HEK293 (cell line): Measurements from ENCODE around the gene NUP153.

ENCODE experiments used
- CTCF ChIA-PET: fragments of 350-600 bp; formaldehyde crosslinking; extraction: SDS; loops from one replicate; lab custom pipeline; 2021; ENCODE audit warnings: antibody characterized with exemption; lab: Yijun Ruan, JAX
- POLR2A ChIA-PET: fragments of 300-600 bp; formaldehyde crosslinking; extraction: SDS; loops from one replicate; lab custom pipeline; 2020; ENCODE audit warnings: antibody characterized with exemption, inconsistent platforms; lab: Yijun Ruan, JAX
- H3K27ac ChIP-seq: fragments of 200-500 bp; sonication (Bioruptor generic); 2 replicates; pipeline ENCODE4 v1.5.1; 2014; ENCODE audit warnings: low read depth, low read length, control low read depth, inconsistent platforms; ENCODE audit errors: extremely low read depth
- H3K36me3 ChIP-seq, 2 experiments: fragments of 200-500 bp in 1 of 2; sonication (Bioruptor generic) in 1 of 2; 1 replicate in 1 of 2; 2 replicates in 1 of 2; pipeline ENCODE4 v1.5.1; 2014 to 2017; ENCODE audit warnings: inconsistent platforms in 2 of 2, low read length in 2 of 2; ENCODE audit not compliant: control insufficient read depth in 2 of 2, insufficient read depth in 1 of 2
- H3K4me1 ChIP-seq: fragments of 200-500 bp; sonication (Bioruptor generic); 2 replicates; pipeline ENCODE4 v1.5.1; 2014; ENCODE audit warnings: mild to moderate bottlenecking, low read length, inconsistent platforms; ENCODE audit not compliant: control insufficient read depth, insufficient read depth
- H3K4me3 ChIP-seq: 2 replicates; pipeline ENCODE4 v1.5.1; 2011; ENCODE audit warnings: low read depth, mild to moderate bottlenecking, control low read depth, low read length, moderate library complexity
- H3K9me3 ChIP-seq: fragments of 200-500 bp; sonication (Bioruptor generic); 2 replicates; pipeline ENCODE4 v1.5.1; 2014; ENCODE audit warnings: low read depth, low read length, inconsistent platforms; ENCODE audit not compliant: control insufficient read depth, insufficient read depth
- IKZF3 ChIP-seq: fragments of 450-650 bp; IDR thresholded peaks from 2 replicates; pipeline ENCODE4 v1.5.0; 2018; ENCODE audit warnings: missing biosample characterization, mild to moderate bottlenecking, missing genetic modification characterization, moderate library complexity
- KLF16 ChIP-seq: fragments of 450-650 bp; formaldehyde crosslinking; IDR thresholded peaks from 2 replicates; pipeline ENCODE4 v1.5.1; 2017; ENCODE audit warnings: missing biosample characterization, missing genetic modification characterization
- KLF8 ChIP-seq: fragments of 450-650 bp; formaldehyde crosslinking; IDR thresholded peaks from 2 replicates; pipeline ENCODE4 v1.5.1; 2016; ENCODE audit warnings: missing biosample characterization, missing genetic modification characterization
- MEIS1 ChIP-seq: sonication (generic); formaldehyde crosslinking; IDR thresholded peaks from 2 replicates; pipeline ENCODE4 v1.8.1; 2022; ENCODE audit warnings: missing genetic modification reagents, mild to moderate bottlenecking, borderline replicate concordance
- RBAK ChIP-seq: fragments of 450-650 bp; formaldehyde crosslinking; IDR thresholded peaks from 2 replicates; pipeline ENCODE4 v1.5.1; 2016; ENCODE audit warnings: missing biosample characterization, missing genetic modification characterization
- ZNF138 ChIP-seq: fragments of 450-650 bp; formaldehyde crosslinking; IDR thresholded peaks from 2 replicates; pipeline ENCODE4 v1.5.1; 2016; ENCODE audit warnings: missing biosample characterization, missing genetic modification characterization, borderline replicate concordance
- ZNF175 ChIP-seq: fragments of 450-650 bp; formaldehyde crosslinking; IDR thresholded peaks from 2 replicates; pipeline ENCODE4 v1.5.1; 2016; ENCODE audit warnings: missing biosample characterization, missing genetic modification characterization
- ZNF184 ChIP-seq: fragments of 450-650 bp; IDR thresholded peaks from 2 replicates; pipeline ENCODE4 v1.5.1; 2018; ENCODE audit warnings: missing biosample characterization, mild to moderate bottlenecking, missing genetic modification characterization
- ZNF19 ChIP-seq: fragments of 450-650 bp; formaldehyde crosslinking; IDR thresholded peaks from 2 replicates; pipeline ENCODE4; 2016; ENCODE audit warnings: missing biosample characterization, missing genetic modification characterization, low read depth
- ZNF2 ChIP-seq: fragments of 450-650 bp; formaldehyde crosslinking; IDR thresholded peaks from 2 replicates; pipeline ENCODE4 v1.5.1; 2016; ENCODE audit warnings: missing biosample characterization, missing genetic modification characterization
- ZNF354C ChIP-seq: fragments of 450-650 bp; formaldehyde crosslinking; IDR thresholded peaks from 2 replicates; pipeline ENCODE4 v1.5.1; 2016; ENCODE audit warnings: missing biosample characterization, missing genetic modification characterization, low read depth, borderline replicate concordance
- ZNF549 ChIP-seq: fragments of 450-650 bp; IDR thresholded peaks from 2 replicates; pipeline ENCODE4 v1.5.1; 2018; ENCODE audit warnings: missing biosample characterization, missing genetic modification characterization, mild to moderate bottlenecking, inconsistent platforms, moderate library complexity
- ZNF701 ChIP-seq: fragments of 450-650 bp; formaldehyde crosslinking; IDR thresholded peaks from 2 replicates; pipeline ENCODE4 v1.5.1; 2016; ENCODE audit warnings: missing biosample characterization, missing genetic modification characterization
- ZNF76 ChIP-seq: fragments of 450-650 bp; formaldehyde crosslinking; IDR thresholded peaks from 2 replicates; pipeline ENCODE4; 2016; ENCODE audit warnings: low read depth, missing biosample characterization, missing genetic modification characterization, borderline replicate concordance
- ZSCAN30 ChIP-seq: fragments of 450-650 bp; IDR thresholded peaks from 2 replicates; pipeline ENCODE4 v1.5.1; 2018; ENCODE audit warnings: missing biosample characterization, mild to moderate bottlenecking, missing genetic modification characterization, moderate library complexity
- TF ChIP-seq, protein P1 (sequence below): fragments of 450-650 bp; formaldehyde crosslinking; IDR thresholded peaks from 2 replicates; pipeline ENCODE4 v1.5.1; 2016; ENCODE audit warnings: missing biosample characterization, missing genetic modification characterization
- TF ChIP-seq, protein P2 (sequence below): fragments of 450-650 bp; formaldehyde crosslinking; IDR thresholded peaks from 2 replicates; pipeline ENCODE4 v1.5.1; 2016; ENCODE audit warnings: missing biosample characterization, missing genetic modification characterization, borderline replicate concordance
- TF ChIP-seq, protein P3 (sequence below): fragments of 450-650 bp; formaldehyde crosslinking; conservative IDR thresholded peaks from 2 replicates; pipeline ENCODE4 v1.5.1; 2016; ENCODE audit warnings: low read depth, missing biosample characterization, missing genetic modification characterization

NUP153 gene

DNA sequence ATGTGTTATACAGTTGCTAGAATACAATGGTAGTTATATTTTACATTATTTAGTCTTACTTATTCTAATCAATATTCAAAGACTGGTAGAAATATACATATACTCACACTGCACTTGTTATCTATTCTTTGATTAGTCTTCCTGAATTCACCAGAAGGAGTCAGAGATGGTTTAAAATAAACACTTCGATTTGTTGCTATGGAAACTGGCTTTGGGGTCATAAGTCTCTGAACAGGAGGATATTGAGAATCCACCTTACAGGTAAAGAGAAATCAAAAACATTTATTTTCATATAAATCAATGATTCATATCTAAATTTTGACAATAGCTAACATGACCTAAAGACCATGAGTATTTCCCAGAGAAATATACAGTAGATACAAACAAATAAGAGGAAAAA is 41.6 kb downstream of the NUP153 start:
- Histone ChIP-seq H3K27ac (no peak overlapping the region), H3K9me3 (no peaks in the 10 kb centered on the region), H3K4me1 (no peaks in the 10 kb centered on the region), H3K4me3 (no peak overlapping the region), H3K36me3 (peaks cover 87 to 93% of the 10 kb centered on the region in 2 experiments)
- CTCF ChIA-PET = interaction anchor here (0.6 kb wide), 1 partner anchor 49 kb away, joined by 9 read pairs; no protein-coding TSS in a partner anchor
- no peak for TF ChIP-seq ZNF138 (tag by site-specific recombination)
- TF ChIP-seq ZNF184 (tag by site-specific recombination) = no peak
- TF ChIP-seq ZNF701 (tag by site-specific recombination) = no peak
- TF ChIP-seq ZNF175 (tag by site-specific recombination) = no peak
- TF ChIP-seq KLF8 (tag by site-specific recombination) = no peak
- TF ChIP-seq ZNF76 = no peak
- TF ChIP-seq ZNF354C (tag by site-specific recombination) = no peak
- no peak for TF ChIP-seq ZNF549 (tag by site-specific recombination)
- TF ChIP-seq, protein P1, sequence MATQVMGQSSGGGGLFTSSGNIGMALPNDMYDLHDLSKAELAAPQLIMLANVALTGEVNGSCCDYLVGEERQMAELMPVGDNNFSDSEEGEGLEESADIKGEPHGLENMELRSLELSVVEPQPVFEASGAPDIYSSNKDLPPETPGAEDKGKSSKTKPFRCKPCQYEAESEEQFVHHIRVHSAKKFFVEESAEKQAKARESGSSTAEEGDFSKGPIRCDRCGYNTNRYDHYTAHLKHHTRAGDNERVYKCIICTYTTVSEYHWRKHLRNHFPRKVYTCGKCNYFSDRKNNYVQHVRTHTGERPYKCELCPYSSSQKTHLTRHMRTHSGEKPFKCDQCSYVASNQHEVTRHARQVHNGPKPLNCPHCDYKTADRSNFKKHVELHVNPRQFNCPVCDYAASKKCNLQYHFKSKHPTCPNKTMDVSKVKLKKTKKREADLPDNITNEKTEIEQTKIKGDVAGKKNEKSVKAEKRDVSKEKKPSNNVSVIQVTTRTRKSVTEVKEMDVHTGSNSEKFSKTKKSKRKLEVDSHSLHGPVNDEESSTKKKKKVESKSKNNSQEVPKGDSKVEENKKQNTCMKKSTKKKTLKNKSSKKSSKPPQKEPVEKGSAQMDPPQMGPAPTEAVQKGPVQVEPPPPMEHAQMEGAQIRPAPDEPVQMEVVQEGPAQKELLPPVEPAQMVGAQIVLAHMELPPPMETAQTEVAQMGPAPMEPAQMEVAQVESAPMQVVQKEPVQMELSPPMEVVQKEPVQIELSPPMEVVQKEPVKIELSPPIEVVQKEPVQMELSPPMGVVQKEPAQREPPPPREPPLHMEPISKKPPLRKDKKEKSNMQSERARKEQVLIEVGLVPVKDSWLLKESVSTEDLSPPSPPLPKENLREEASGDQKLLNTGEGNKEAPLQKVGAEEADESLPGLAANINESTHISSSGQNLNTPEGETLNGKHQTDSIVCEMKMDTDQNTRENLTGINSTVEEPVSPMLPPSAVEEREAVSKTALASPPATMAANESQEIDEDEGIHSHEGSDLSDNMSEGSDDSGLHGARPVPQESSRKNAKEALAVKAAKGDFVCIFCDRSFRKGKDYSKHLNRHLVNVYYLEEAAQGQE (tag by site-specific recombination) = no peak
- TF ChIP-seq KLF16 (tag by site-specific recombination) = no peak
- TF ChIP-seq, protein P2, sequence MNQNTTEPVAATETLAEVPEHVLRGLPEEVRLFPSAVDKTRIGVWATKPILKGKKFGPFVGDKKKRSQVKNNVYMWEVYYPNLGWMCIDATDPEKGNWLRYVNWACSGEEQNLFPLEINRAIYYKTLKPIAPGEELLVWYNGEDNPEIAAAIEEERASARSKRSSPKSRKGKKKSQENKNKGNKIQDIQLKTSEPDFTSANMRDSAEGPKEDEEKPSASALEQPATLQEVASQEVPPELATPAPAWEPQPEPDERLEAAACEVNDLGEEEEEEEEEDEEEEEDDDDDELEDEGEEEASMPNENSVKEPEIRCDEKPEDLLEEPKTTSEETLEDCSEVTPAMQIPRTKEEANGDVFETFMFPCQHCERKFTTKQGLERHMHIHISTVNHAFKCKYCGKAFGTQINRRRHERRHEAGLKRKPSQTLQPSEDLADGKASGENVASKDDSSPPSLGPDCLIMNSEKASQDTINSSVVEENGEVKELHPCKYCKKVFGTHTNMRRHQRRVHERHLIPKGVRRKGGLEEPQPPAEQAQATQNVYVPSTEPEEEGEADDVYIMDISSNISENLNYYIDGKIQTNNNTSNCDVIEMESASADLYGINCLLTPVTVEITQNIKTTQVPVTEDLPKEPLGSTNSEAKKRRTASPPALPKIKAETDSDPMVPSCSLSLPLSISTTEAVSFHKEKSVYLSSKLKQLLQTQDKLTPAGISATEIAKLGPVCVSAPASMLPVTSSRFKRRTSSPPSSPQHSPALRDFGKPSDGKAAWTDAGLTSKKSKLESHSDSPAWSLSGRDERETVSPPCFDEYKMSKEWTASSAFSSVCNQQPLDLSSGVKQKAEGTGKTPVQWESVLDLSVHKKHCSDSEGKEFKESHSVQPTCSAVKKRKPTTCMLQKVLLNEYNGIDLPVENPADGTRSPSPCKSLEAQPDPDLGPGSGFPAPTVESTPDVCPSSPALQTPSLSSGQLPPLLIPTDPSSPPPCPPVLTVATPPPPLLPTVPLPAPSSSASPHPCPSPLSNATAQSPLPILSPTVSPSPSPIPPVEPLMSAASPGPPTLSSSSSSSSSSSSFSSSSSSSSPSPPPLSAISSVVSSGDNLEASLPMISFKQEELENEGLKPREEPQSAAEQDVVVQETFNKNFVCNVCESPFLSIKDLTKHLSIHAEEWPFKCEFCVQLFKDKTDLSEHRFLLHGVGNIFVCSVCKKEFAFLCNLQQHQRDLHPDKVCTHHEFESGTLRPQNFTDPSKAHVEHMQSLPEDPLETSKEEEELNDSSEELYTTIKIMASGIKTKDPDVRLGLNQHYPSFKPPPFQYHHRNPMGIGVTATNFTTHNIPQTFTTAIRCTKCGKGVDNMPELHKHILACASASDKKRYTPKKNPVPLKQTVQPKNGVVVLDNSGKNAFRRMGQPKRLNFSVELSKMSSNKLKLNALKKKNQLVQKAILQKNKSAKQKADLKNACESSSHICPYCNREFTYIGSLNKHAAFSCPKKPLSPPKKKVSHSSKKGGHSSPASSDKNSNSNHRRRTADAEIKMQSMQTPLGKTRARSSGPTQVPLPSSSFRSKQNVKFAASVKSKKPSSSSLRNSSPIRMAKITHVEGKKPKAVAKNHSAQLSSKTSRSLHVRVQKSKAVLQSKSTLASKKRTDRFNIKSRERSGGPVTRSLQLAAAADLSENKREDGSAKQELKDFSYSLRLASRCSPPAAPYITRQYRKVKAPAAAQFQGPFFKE (tag by site-specific recombination) = no peak
- TF ChIP-seq RBAK = no peak
- TF ChIP-seq ZSCAN30 (tag by site-specific recombination) = no peak
- TF ChIP-seq ZNF2 (tag by site-specific recombination) = no peak
- TF ChIP-seq, protein P3, sequence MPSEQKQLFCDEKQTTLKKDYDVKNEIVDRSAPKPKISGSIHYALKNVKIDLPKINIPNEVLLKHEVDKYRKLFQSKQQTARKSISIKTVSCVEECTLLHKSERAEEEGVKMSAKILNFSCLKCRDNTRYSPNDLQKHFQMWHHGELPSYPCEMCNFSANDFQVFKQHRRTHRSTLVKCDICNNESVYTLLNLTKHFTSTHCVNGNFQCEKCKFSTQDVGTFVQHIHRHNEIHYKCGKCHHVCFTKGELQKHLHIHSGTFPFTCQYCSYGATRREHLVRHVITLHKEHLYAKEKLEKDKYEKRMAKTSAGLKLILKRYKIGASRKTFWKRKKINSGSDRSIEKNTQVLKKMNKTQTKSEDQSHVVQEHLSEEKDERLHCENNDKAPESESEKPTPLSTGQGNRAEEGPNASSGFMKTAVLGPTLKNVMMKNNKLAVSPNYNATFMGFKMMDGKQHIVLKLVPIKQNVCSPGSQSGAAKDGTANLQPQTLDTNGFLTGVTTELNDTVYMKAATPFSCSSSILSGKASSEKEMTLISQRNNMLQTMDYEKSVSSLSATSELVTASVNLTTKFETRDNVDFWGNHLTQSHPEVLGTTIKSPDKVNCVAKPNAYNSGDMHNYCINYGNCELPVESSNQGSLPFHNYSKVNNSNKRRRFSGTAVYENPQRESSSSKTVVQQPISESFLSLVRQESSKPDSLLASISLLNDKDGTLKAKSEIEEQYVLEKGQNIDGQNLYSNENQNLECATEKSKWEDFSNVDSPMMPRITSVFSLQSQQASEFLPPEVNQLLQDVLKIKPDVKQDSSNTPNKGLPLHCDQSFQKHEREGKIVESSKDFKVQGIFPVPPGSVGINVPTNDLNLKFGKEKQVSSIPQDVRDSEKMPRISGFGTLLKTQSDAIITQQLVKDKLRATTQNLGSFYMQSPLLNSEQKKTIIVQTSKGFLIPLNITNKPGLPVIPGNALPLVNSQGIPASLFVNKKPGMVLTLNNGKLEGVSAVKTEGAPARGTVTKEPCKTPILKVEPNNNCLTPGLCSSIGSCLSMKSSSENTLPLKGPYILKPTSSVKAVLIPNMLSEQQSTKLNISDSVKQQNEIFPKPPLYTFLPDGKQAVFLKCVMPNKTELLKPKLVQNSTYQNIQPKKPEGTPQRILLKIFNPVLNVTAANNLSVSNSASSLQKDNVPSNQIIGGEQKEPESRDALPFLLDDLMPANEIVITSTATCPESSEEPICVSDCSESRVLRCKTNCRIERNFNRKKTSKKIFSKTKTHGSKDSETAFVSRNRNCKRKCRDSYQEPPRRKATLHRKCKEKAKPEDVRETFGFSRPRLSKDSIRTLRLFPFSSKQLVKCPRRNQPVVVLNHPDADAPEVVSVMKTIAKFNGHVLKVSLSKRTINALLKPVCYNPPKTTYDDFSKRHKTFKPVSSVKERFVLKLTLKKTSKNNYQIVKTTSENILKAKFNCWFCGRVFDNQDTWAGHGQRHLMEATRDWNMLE = no peak
- no peak for TF ChIP-seq MEIS1 (CRISPR knock-in tag)
- no peak for TF ChIP-seq IKZF3 (tag by site-specific recombination)
- no peak for TF ChIP-seq ZNF19 (tag by site-specific recombination)
- POLR2A ChIA-PET = no interaction called here
